Gastrocnemius medialis (tissue), 4 donors: ENCODE results near the gene IGSF1.
"Not testable (repeated sequence)": the region's sequence is repeated elsewhere in the genome, so short reads cannot be mapped to it uniquely, and the experiment has no call there.

Source experiments
- POLR2A ChIP-seq, 2 donors: fragments of 450-650 bp; IDR thresholded peaks; one replicate each; pipeline ENCODE4 v1.6.1; 2017; ENCODE audit warnings: antibody characterized with exemption in 2 of 2, mild to moderate bottlenecking in 2 of 2, moderate library complexity in 2 of 2
- TF ChIP-seq, protein P1 (sequence below), 5 experiments: fragments of 450-650 bp in 3 of 5; fragments of 200-600 bp in 2 of 5; sonication (generic) in 2 of 5; IDR thresholded peaks in 4 of 5; conservative IDR thresholded peaks in 1 of 5; 1 replicate in 4 of 5; 2 replicates in 1 of 5; pipeline ENCODE4 v1.5.1; 2016 to 2019; ENCODE audit warnings: antibody characterized with exemption in 5 of 5, mild to moderate bottlenecking in 3 of 5, moderate library complexity in 3 of 5

DNA sequence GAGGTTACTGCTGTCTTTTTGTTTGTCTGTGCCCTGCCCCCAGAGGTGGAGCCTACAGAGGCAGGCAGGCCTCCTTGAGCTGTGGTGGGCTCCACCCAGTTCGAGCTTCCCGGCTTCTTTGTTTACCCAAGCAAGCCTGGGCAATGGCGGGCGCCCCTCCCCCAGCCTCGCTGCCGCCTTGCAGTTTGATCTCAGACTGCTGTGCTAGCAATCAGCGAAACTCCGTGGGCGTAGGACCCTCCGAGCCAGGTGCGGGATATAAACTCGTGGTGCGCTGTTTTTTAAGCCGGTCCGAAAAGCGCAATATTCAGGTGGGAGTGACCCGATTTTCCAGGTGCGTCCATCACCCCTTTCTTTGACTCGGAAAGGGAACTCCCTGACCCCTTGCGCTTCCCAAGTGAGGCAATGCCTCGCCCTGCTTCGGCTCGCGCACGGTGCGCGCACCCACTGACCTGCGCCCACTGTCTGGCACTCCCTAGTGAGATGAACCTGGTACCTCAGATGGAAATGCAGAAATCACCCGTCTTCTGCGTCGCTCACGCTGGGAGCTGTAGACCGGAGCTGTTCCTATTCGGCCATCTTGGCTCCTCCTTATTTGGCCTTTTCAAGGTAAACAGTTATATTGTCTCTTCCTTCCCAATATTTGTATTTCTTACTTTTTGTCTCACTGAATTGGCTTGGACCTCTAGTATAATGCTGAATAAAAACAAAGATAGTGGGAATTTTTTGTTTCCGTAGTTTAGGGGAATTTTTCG lies 37.9 kb downstream of the IGSF1 start:
- TF ChIP-seq, protein P1, sequence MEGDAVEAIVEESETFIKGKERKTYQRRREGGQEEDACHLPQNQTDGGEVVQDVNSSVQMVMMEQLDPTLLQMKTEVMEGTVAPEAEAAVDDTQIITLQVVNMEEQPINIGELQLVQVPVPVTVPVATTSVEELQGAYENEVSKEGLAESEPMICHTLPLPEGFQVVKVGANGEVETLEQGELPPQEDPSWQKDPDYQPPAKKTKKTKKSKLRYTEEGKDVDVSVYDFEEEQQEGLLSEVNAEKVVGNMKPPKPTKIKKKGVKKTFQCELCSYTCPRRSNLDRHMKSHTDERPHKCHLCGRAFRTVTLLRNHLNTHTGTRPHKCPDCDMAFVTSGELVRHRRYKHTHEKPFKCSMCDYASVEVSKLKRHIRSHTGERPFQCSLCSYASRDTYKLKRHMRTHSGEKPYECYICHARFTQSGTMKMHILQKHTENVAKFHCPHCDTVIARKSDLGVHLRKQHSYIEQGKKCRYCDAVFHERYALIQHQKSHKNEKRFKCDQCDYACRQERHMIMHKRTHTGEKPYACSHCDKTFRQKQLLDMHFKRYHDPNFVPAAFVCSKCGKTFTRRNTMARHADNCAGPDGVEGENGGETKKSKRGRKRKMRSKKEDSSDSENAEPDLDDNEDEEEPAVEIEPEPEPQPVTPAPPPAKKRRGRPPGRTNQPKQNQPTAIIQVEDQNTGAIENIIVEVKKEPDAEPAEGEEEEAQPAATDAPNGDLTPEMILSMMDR (IDR thresholded peaks at IDR 0.05 in 4 of 5, conservative IDR thresholded peaks at IDR 0.05 in 1 of 5), result not testable (repeated sequence)
- not testable (repeated sequence) for TF ChIP-seq POLR2A (IDR thresholded peaks at IDR 0.05)
